GM23338 (cell line): Measurements from ENCODE around the gene NTN1. TPM values are rescaled to one million over a fixed set of nuclear protein-coding genes. Genes with fewer than 3 reads are reported as not detected.

Experiments
- ATAC-seq: fragments of 200-7000 bp; cut with Tn5 transposase; 3 replicates; pipeline ENCODE4 v1.9.1; 2020
- DNase-seq: peaks from one replicate; pipeline ENCODE4 v3.0.0-alpha.2; 2015; ENCODE audit warnings: low spot score
- H2AFZ ChIP-seq: fragments of 200-600 bp; sonication (generic); 2 replicates; pipeline ENCODE4 v1.8.0; 2016; ENCODE audit warnings: antibody characterized with exemption, mild to moderate bottlenecking, moderate library complexity
- H3F3A ChIP-seq: fragments of 200-600 bp; sonication (generic); replicated peaks from 2 replicates; pipeline ENCODE4 v1.8.0; 2017; ENCODE audit warnings: antibody characterized with exemption, mixed run types, low read depth
- H3K27ac ChIP-seq: fragments of 200-600 bp; sonication (generic); 2 replicates; pipeline ENCODE4 v1.6.1; 2016; ENCODE audit warnings: low read depth
- H3K27me3 ChIP-seq: fragments of 200-600 bp; sonication (generic); 2 replicates; pipeline ENCODE4 v1.8.0; 2016; ENCODE audit warnings: mild to moderate bottlenecking, mixed run types, moderate library complexity; ENCODE audit not compliant: insufficient read depth
- H3K36me3 ChIP-seq: fragments of 200-600 bp; sonication (generic); 2 replicates; pipeline ENCODE4 v1.8.0; 2016; ENCODE audit warnings: mild to moderate bottlenecking; ENCODE audit not compliant: insufficient read depth
- H3K4me1 ChIP-seq: fragments of 200-600 bp; sonication (generic); 2 replicates; pipeline ENCODE4 v1.8.0; 2016; ENCODE audit warnings: mild to moderate bottlenecking, moderate library complexity; ENCODE audit not compliant: insufficient read depth
- H3K4me2 ChIP-seq: fragments of 200-600 bp; sonication (generic); 2 replicates; pipeline ENCODE4 v1.7.1; 2017; ENCODE audit warnings: mixed run types
- H3K4me3 ChIP-seq: fragments of 200-600 bp; sonication (generic); 2 replicates; pipeline ENCODE4 v1.6.1; 2016; ENCODE audit warnings: mixed run types
- H3K79me2 ChIP-seq: fragments of 200-600 bp; sonication (generic); replicated peaks from 2 replicates; pipeline ENCODE4 v1.8.0; 2017; ENCODE audit warnings: mild to moderate bottlenecking; ENCODE audit not compliant: insufficient read depth
- H3K9me2 ChIP-seq: fragments of 200-600 bp; sonication (generic); 2 replicates; pipeline ENCODE4 v1.8.0; 2017; ENCODE audit not compliant: insufficient read depth
- H4K20me1 ChIP-seq: fragments of 200-600 bp; sonication (generic); replicated peaks from 2 replicates; pipeline ENCODE4 v1.8.0; 2017; ENCODE audit warnings: mild to moderate bottlenecking; ENCODE audit not compliant: insufficient read depth
- H3K27ac Mint-ChIP-seq: 2 replicates; pipeline ENCODE4 v1.8.0; 2020; ENCODE audit warnings: inconsistent platforms, mild to moderate bottlenecking, moderate library complexity, mixed read lengths
- H3K27me3 Mint-ChIP-seq: 3 replicates; pipeline ENCODE4 v1.8.0; 2022; ENCODE audit warnings: low read depth, mild to moderate bottlenecking, moderate library complexity, mixed read lengths, inconsistent platforms; ENCODE audit not compliant: insufficient read depth, poor library complexity
- H3K36me3 Mint-ChIP-seq: 3 replicates; pipeline ENCODE4 v1.8.0; 2021; ENCODE audit warnings: low read depth, mild to moderate bottlenecking, inconsistent platforms, moderate library complexity, mixed read lengths
- H3K4me1 Mint-ChIP-seq: 3 replicates; pipeline ENCODE4 v1.8.0; 2020; ENCODE audit warnings: mild to moderate bottlenecking, inconsistent platforms, mixed read lengths
- H3K4me3 Mint-ChIP-seq: 3 replicates; pipeline ENCODE4 v1.8.0; 2021; ENCODE audit warnings: moderate library complexity, mild to moderate bottlenecking, inconsistent platforms, mixed read lengths
- H3K9me3 Mint-ChIP-seq: 3 replicates; pipeline ENCODE4 v1.8.0; 2020; ENCODE audit warnings: moderate library complexity, mild to moderate bottlenecking, inconsistent platforms, mixed read lengths
- CREB1 ChIP-seq: fragments of 250-450 bp; sonication (Bioruptor Pico); IDR thresholded peaks from 2 replicates; pipeline ENCODE4 v1.5.0; 2020; ENCODE audit warnings: low read depth, mild to moderate bottlenecking, moderate library complexity
- ETS1 ChIP-seq: IDR thresholded peaks from 2 replicates; pipeline ENCODE4 v1.6.1; 2016; ENCODE audit warnings: antibody characterized with exemption
- EZH2 ChIP-seq: fragments of 200-600 bp; sonication (generic); IDR thresholded peaks from one replicate; pipeline ENCODE4 v1.8.0; 2017; ENCODE audit warnings: antibody characterized with exemption, mild to moderate bottlenecking, low read depth; ENCODE audit not compliant: unreplicated experiment
- EZH2phosphoT487 ChIP-seq: fragments of 200-600 bp; sonication (generic); IDR thresholded peaks from one replicate; pipeline ENCODE4 v1.8.1; 2018; ENCODE audit warnings: antibody characterized with exemption; ENCODE audit not compliant: unreplicated experiment
- JUNB ChIP-seq: IDR thresholded peaks from one replicate; pipeline ENCODE4 v1.6.1; 2016; ENCODE audit warnings: antibody characterized with exemption; ENCODE audit not compliant: unreplicated experiment
- NANOG ChIP-seq: IDR thresholded peaks from 2 replicates; pipeline ENCODE4 v1.6.1; 2016; ENCODE audit warnings: antibody characterized with exemption, borderline replicate concordance
- POLR2AphosphoS5 ChIP-seq: IDR thresholded peaks from 2 replicates; pipeline ENCODE4 v1.6.1; 2016; ENCODE audit warnings: antibody characterized with exemption, low read depth
- REST ChIP-seq: IDR thresholded peaks from one replicate; pipeline ENCODE4 v1.6.1; 2018; ENCODE audit warnings: antibody characterized with exemption; ENCODE audit not compliant: unreplicated experiment
- STAT1 ChIP-seq: IDR thresholded peaks from one replicate; pipeline ENCODE4 v1.6.1; 2016; ENCODE audit warnings: antibody characterized with exemption; ENCODE audit not compliant: unreplicated experiment
- ZNF114 ChIP-seq: fragments of 250-450 bp; sonication (Bioruptor Pico); IDR thresholded peaks from 2 replicates; pipeline ENCODE4 v1.5.0; 2020; ENCODE audit warnings: mild to moderate bottlenecking, moderate library complexity
- ZNF331 ChIP-seq: fragments of 250-450 bp; sonication (Bioruptor Pico); IDR thresholded peaks from 2 replicates; pipeline ENCODE4 v1.5.0; 2020; ENCODE audit warnings: low read depth, mild to moderate bottlenecking, moderate library complexity
- ZNF462 ChIP-seq: fragments of 250-450 bp; sonication (Bioruptor Pico); IDR thresholded peaks from 2 replicates; pipeline ENCODE4 v1.5.0; 2020; ENCODE audit warnings: mild to moderate bottlenecking, moderate library complexity
- polyA plus RNA-seq: library from polyadenylated mRNA; unstranded; fragments of >200 nt; fragmentation: Nextera tagmentation; extraction: Ambion mirVana; gene quantifications from 2 replicates; pipeline ENCODE4 v1.2.1, GENCODE V29; 2016
- total RNA-seq: library from RNA; depleted of rRNA; stranded (reverse); fragments of >200 nt; shearing (Covaris generic); gene quantifications from 2 replicates; pipeline ENCODE4 v1.2.3, GENCODE V29; 2014
- TF ChIP-seq, protein P1 (sequence below), 2 experiments: fragments of 200-600 bp in 1 of 2; sonication (generic) in 1 of 2; conservative IDR thresholded peaks; 2 replicates each; pipeline versions ENCODE4 v1.5.1 to v1.6.1; 2016 to 2017; ENCODE audit warnings: antibody characterized with exemption in 2 of 2, low read depth in 2 of 2, mild to moderate bottlenecking in 2 of 2, moderate library complexity in 1 of 2

NTN1 gene
- total and polyA plus RNA-seq, 2 experiments from 2014 or later: 0.57 to 2.6 TPM

DNA sequence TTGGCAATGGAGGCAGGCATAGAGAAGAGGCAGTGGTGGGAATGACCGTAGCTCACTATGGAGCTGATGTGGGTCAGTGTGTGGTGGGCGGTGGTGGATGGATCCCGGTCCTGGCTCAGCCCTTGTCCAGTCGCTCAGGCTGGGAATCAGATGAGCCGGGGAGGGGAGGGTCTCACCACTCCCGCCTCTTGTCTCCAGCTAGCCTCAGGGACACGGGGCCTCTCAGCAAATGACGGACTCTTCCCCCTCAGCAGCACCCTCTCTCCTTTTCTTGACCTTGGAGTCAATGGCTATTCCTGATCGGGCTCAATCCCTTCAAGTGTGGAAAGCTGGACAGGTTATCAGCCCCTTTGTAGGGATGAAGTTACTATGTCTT lies 208.5 kb downstream of the NTN1 start:
- H3K36me3 ChIP-seq: no peaks in the 10 kb centered on the region
- TF ChIP-seq REST (no peak), ETS1 (no peak), EZH2 (no peak), ZNF114 (CRISPR knock-in tag) (no peak), JUNB (no peak), ZNF462 (CRISPR knock-in tag) (no peak), POLR2AphosphoS5 (no peak), CREB1 (CRISPR knock-in tag) (no peak), NANOG (no peak), ZNF331 (no peak), STAT1 (no peak), EZH2phosphoT487 (no peak)
- TF ChIP-seq, protein P1, sequence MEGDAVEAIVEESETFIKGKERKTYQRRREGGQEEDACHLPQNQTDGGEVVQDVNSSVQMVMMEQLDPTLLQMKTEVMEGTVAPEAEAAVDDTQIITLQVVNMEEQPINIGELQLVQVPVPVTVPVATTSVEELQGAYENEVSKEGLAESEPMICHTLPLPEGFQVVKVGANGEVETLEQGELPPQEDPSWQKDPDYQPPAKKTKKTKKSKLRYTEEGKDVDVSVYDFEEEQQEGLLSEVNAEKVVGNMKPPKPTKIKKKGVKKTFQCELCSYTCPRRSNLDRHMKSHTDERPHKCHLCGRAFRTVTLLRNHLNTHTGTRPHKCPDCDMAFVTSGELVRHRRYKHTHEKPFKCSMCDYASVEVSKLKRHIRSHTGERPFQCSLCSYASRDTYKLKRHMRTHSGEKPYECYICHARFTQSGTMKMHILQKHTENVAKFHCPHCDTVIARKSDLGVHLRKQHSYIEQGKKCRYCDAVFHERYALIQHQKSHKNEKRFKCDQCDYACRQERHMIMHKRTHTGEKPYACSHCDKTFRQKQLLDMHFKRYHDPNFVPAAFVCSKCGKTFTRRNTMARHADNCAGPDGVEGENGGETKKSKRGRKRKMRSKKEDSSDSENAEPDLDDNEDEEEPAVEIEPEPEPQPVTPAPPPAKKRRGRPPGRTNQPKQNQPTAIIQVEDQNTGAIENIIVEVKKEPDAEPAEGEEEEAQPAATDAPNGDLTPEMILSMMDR (conservative IDR thresholded peaks at IDR 0.05; ENCODE audit: low read depth in 2 of 2): no peak
- H3K9me3 Mint-ChIP-seq: no peaks in the 10 kb centered on the region
- no peak overlapping the region; the same call in 2 of the 3 replicates for H3K4me3 Mint-ChIP-seq
- H4K20me1 ChIP-seq: no peaks in the 10 kb centered on the region
- H3K4me3 ChIP-seq: no peak overlapping the region
- no peak overlapping the region for H3K27ac Mint-ChIP-seq
- H3K4me1 Mint-ChIP-seq: no peaks in the 10 kb centered on the region; the same call in 1 of the 3 replicates
- no peak for ATAC-seq
- no peaks in the 10 kb centered on the region for H3K36me3 Mint-ChIP-seq
- H3K27me3 ChIP-seq: no peaks in the 10 kb centered on the region
- H3K79me2 ChIP-seq: no peaks in the 10 kb centered on the region
- no peaks in the 10 kb centered on the region for H3F3A ChIP-seq
- no peak for DNase-seq
- H3K4me1 ChIP-seq: no peaks in the 10 kb centered on the region; the same call in 1 of the 2 replicates
- no peak overlapping the region for H2AFZ ChIP-seq
- H3K9me2 ChIP-seq: no peaks in the 10 kb centered on the region
- no peak overlapping the region for H3K4me2 ChIP-seq
- H3K27ac ChIP-seq: no peak overlapping the region
- H3K27me3 Mint-ChIP-seq: peaks cover 8% of the 10 kb centered on the region
